T-helper 2 cell treated with Interferon-gamma antibody and Interleukin-4, amounts not matched to agents 5 μg/mL and 100 μg/mL, for 36 hours (primary cell): ENCODE results near the gene DNAI2.
"Not testable (repeated sequence)": the region's sequence is repeated elsewhere in the genome, so short reads cannot be mapped to it uniquely, and the experiment has no call there.

Experiments used
- DNase-seq: peaks from one replicate; pipeline ENCODE4 v3.0.0; 2021; ENCODE audit warnings: low spot score
- H3K27ac Mint-ChIP-seq: one replicate; pipeline ENCODE4 v1.8.0; 2021; ENCODE audit warnings: mild to moderate bottlenecking, mixed read lengths
- H3K27me3 Mint-ChIP-seq: one replicate; pipeline ENCODE4 v1.8.0; 2021; ENCODE audit warnings: low read depth, mixed read lengths
- H3K36me3 Mint-ChIP-seq: one replicate; pipeline ENCODE4 v1.8.0; 2021; ENCODE audit warnings: low read depth, mixed read lengths
- H3K4me1 Mint-ChIP-seq: one replicate; pipeline ENCODE4 v1.8.0; 2021; ENCODE audit warnings: low read depth, mixed read lengths
- H3K4me3 Mint-ChIP-seq: one replicate; pipeline ENCODE4 v1.8.0; 2022; ENCODE audit warnings: mild to moderate bottlenecking, moderate library complexity, mixed read lengths
- H3K9me3 Mint-ChIP-seq: one replicate; pipeline ENCODE4 v1.8.0; 2021; ENCODE audit warnings: mixed read lengths

The DNAI2 gene

GRCh38 chr17:74252211-74252610 lies 21.8 kb upstream of the DNAI2 start:
- Mint-ChIP-seq H3K4me1 (no peaks in the 10 kb centered on the region), H3K9me3 (no peaks in the 10 kb centered on the region), H3K27me3 (no peaks in the 10 kb centered on the region), H3K36me3 (peaks cover 7% of the 10 kb centered on the region), H3K4me3 (no peak overlapping the region), H3K27ac (no peak overlapping the region)
- no peak for DNase-seq

- Mint-ChIP-seq H3K36me3 (peaks cover 7% of the 10 kb centered on the region), H3K27me3 (no peaks in the 10 kb centered on the region), H3K4me3 (no peak overlapping the region), H3K27ac (no peak overlapping the region), H3K4me1 (no peaks in the 10 kb centered on the region), H3K9me3 (no peaks in the 10 kb centered on the region)
- no peak for DNase-seq
Measured at GRCh38 chr17:74253036-74253435, 21.0 kb upstream of the DNAI2 start.

- Mint-ChIP-seq H3K9me3 (no peaks in the 10 kb centered on the region), H3K4me3 (no peak overlapping the region), H3K4me1 (no peaks in the 10 kb centered on the region), H3K36me3 (peaks cover 5% of the 10 kb centered on the region), H3K27ac (no peak overlapping the region), H3K27me3 (no peaks in the 10 kb centered on the region)
- DNase-seq = no peak
Measured at GRCh38 chr17:74257311-74257710, 16.7 kb upstream of the DNAI2 start.

- H3K36me3 Mint-ChIP-seq = no peaks in the 10 kb centered on the region
- H3K27me3 Mint-ChIP-seq = no peaks in the 10 kb centered on the region
- DNase-seq = no peak
- no peak overlapping the region for H3K4me3 Mint-ChIP-seq
- H3K9me3 Mint-ChIP-seq = no peaks in the 10 kb centered on the region
- H3K27ac Mint-ChIP-seq = no peak overlapping the region
- no peaks in the 10 kb centered on the region for H3K4me1 Mint-ChIP-seq
Measured at GRCh38 chr17:74259667-74260524, 14.1 kb upstream of the DNAI2 start.

- Mint-ChIP-seq H3K27ac (no peak overlapping the region), H3K36me3 (no peaks in the 10 kb centered on the region), H3K9me3 (no peaks in the 10 kb centered on the region), H3K4me1 (no peaks in the 10 kb centered on the region), H3K4me3 (no peak overlapping the region), H3K27me3 (no peaks in the 10 kb centered on the region)
- DNase-seq = no peak
Measured at GRCh38 chr17:74260525-74260850, 13.5 kb upstream of the DNAI2 start.

GRCh38 chr17:74262601-74263000 lies 11.4 kb upstream of the DNAI2 start:
- peaks cover 5% of the 10 kb centered on the region for H3K36me3 Mint-ChIP-seq
- peaks cover under 1% of the 10 kb centered on the region for H3K4me1 Mint-ChIP-seq
- no peak overlapping the region for H3K27ac Mint-ChIP-seq
- H3K9me3 Mint-ChIP-seq = no peaks in the 10 kb centered on the region
- no peak overlapping the region for H3K4me3 Mint-ChIP-seq
- DNase-seq = no peak
- H3K27me3 Mint-ChIP-seq = no peaks in the 10 kb centered on the region

GRCh38 chr17:74267054-74267453 lies 7.0 kb upstream of the DNAI2 start:
- not testable (repeated sequence) for H3K4me1 Mint-ChIP-seq, H3K27me3 Mint-ChIP-seq, DNase-seq, H3K36me3 Mint-ChIP-seq, H3K9me3 Mint-ChIP-seq, H3K27ac Mint-ChIP-seq, H3K4me3 Mint-ChIP-seq

- H3K27me3 Mint-ChIP-seq = no peaks in the 10 kb centered on the region
- peaks cover 9% of the 10 kb centered on the region for H3K4me1 Mint-ChIP-seq
- no peak for DNase-seq
- H3K4me3 Mint-ChIP-seq = no peak overlapping the region
- no peaks in the 10 kb centered on the region for H3K9me3 Mint-ChIP-seq
- peak overlapping the region; percentile 64 for H3K27ac Mint-ChIP-seq
- peaks cover 5% of the 10 kb centered on the region for H3K36me3 Mint-ChIP-seq
Measured at GRCh38 chr17:74267579-74267978, 6.5 kb upstream of the DNAI2 start.

GRCh38 chr17:74267987-74268499 lies 6.0 kb upstream of the DNAI2 start:
- Mint-ChIP-seq H3K9me3 (no peaks in the 10 kb centered on the region), H3K36me3 (peaks cover 5% of the 10 kb centered on the region), H3K4me1 (peaks cover 9% of the 10 kb centered on the region), H3K27me3 (no peaks in the 10 kb centered on the region), H3K4me3 (no peak overlapping the region), H3K27ac (peak overlapping the region; percentile 64)
- DNase-seq = no peak

- DNase-seq = no peak
- peaks cover 5% of the 10 kb centered on the region for H3K36me3 Mint-ChIP-seq
- H3K4me3 Mint-ChIP-seq = no peak overlapping the region
- no peak overlapping the region for H3K27ac Mint-ChIP-seq
- no peaks in the 10 kb centered on the region for H3K27me3 Mint-ChIP-seq
- no peaks in the 10 kb centered on the region for H3K9me3 Mint-ChIP-seq
- peaks cover 9% of the 10 kb centered on the region for H3K4me1 Mint-ChIP-seq
Measured at GRCh38 chr17:74268558-74268957, 5.5 kb upstream of the DNAI2 start.

- Mint-ChIP-seq H3K27me3 (no peaks in the 10 kb centered on the region), H3K27ac (no peak overlapping the region), H3K4me1 (peaks cover 24% of the 10 kb centered on the region), H3K36me3 (peaks cover 5% of the 10 kb centered on the region), H3K9me3 (no peaks in the 10 kb centered on the region), H3K4me3 (no peak overlapping the region)
- DNase-seq = no peak
Measured at GRCh38 chr17:74270333-74270732, 3.7 kb upstream of the DNAI2 start.

GRCh38 chr17:74271281-74271680 lies 2.8 kb upstream of the DNAI2 start:
- DNase-seq = no peak
- Mint-ChIP-seq H3K27me3 (no peaks in the 10 kb centered on the region), H3K36me3 (peaks cover 5% of the 10 kb centered on the region), H3K27ac (no peak overlapping the region), H3K4me3 (no peak overlapping the region), H3K9me3 (no peaks in the 10 kb centered on the region), H3K4me1 (peaks cover 31% of the 10 kb centered on the region)

GRCh38 chr17:74271901-74272561 lies 2.0 kb upstream of the DNAI2 start:
- no peak overlapping the region for H3K27ac Mint-ChIP-seq
- peaks cover 34% of the 10 kb centered on the region for H3K4me1 Mint-ChIP-seq
- no peak for DNase-seq
- no peaks in the 10 kb centered on the region for H3K9me3 Mint-ChIP-seq
- peaks cover 1% of the 10 kb centered on the region for H3K36me3 Mint-ChIP-seq
- H3K27me3 Mint-ChIP-seq = no peaks in the 10 kb centered on the region
- no peak overlapping the region for H3K4me3 Mint-ChIP-seq

- H3K9me3 Mint-ChIP-seq = no peaks in the 10 kb centered on the region
- H3K27ac Mint-ChIP-seq = no peak overlapping the region
- H3K4me1 Mint-ChIP-seq = peaks cover 33% of the 10 kb centered on the region
- no peaks in the 10 kb centered on the region for H3K27me3 Mint-ChIP-seq
- no peaks in the 10 kb centered on the region for H3K36me3 Mint-ChIP-seq
- DNase-seq = no peak
- no peak overlapping the region for H3K4me3 Mint-ChIP-seq
Measured at GRCh38 chr17:74272731-74273201, 1.3 kb upstream of the DNAI2 start.
